Ishikawa (cell line): ENCODE data around the gene PHF20.

ENCODE experiments used
- CEBPB ChIP-seq: IDR thresholded peaks from 2 replicates; pipeline ENCODE4 v1.6.1; 2012
- CREB1 ChIP-seq: IDR thresholded peaks from 2 replicates; pipeline ENCODE4 v1.6.1; 2012; ENCODE audit warnings: low read depth
- EGR1 ChIP-seq: IDR thresholded peaks from 2 replicates; pipeline ENCODE4 v1.6.1; 2012
- EP300 ChIP-seq: IDR thresholded peaks from 2 replicates; pipeline ENCODE4 v1.6.1; 2012; ENCODE audit warnings: borderline replicate concordance
- FOXM1 ChIP-seq: IDR thresholded peaks from 2 replicates; pipeline ENCODE4 v1.6.1; 2012; ENCODE audit warnings: low read depth, borderline replicate concordance
- NFIC ChIP-seq: IDR thresholded peaks from 2 replicates; pipeline ENCODE4 v1.6.1; 2012
- RAD21 ChIP-seq: IDR thresholded peaks from 2 replicates; pipeline ENCODE4 v1.6.1; 2012; ENCODE audit warnings: low read depth
- TAF1 ChIP-seq: IDR thresholded peaks from 2 replicates; pipeline ENCODE4 v1.6.1; 2012; ENCODE audit warnings: low read depth, mild to moderate bottlenecking
- TCF12 ChIP-seq: IDR thresholded peaks from 2 replicates; pipeline ENCODE4 v1.6.1; 2012; ENCODE audit warnings: low read depth
- TEAD4 ChIP-seq: IDR thresholded peaks from 2 replicates; pipeline ENCODE4 v1.6.1; 2012
- YY1 ChIP-seq: IDR thresholded peaks from 2 replicates; pipeline ENCODE4 v1.6.1; 2012; ENCODE audit warnings: low read depth
- ZBTB7A ChIP-seq: IDR thresholded peaks from 2 replicates; pipeline ENCODE4 v1.6.1; 2012; ENCODE audit warnings: low read depth
- TF ChIP-seq, protein P1 (sequence below): IDR thresholded peaks from 2 replicates; pipeline ENCODE4 v1.6.1; 2012
- TF ChIP-seq, protein P2 (sequence below): IDR thresholded peaks from 2 replicates; pipeline ENCODE4 v1.6.1; 2012; ENCODE audit warnings: low read depth, mild to moderate bottlenecking
- TF ChIP-seq, protein P3 (sequence below): IDR thresholded peaks from 2 replicates; pipeline ENCODE4 v1.6.1; 2012

The PHF20 gene

DNA sequence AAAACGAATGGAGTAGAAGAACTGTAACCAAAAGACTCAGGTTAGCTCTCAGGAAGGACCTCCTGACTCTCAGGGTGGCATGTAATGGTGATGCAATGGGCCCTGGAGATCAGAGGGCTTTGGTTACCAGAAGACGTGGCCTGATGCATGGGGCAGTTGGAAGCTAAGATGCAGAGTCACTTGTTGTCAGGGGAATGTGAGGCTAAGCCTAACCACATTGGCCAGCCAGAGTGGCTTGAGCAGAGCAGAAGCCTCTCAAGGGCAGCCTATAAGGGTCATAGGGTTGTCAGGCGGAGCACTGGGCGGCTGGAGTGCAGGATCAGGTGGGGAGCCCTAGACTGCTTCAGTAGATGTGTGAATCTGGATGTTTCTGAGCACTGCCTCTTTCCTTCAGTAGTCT is 202.4 kb downstream of the PHF20 start:
- TF ChIP-seq ZBTB7A (no peak), CREB1 (no peak), TCF12 (no peak), TAF1 (no peak), FOXM1 (no peak), YY1 (no peak), NFIC (no peak), CEBPB (no peak), EP300 (no peak)
- TF ChIP-seq, protein P1, sequence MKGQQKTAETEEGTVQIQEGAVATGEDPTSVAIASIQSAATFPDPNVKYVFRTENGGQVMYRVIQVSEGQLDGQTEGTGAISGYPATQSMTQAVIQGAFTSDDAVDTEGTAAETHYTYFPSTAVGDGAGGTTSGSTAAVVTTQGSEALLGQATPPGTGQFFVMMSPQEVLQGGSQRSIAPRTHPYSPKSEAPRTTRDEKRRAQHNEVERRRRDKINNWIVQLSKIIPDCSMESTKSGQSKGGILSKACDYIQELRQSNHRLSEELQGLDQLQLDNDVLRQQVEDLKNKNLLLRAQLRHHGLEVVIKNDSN, result no peak
- TF ChIP-seq, protein P2, sequence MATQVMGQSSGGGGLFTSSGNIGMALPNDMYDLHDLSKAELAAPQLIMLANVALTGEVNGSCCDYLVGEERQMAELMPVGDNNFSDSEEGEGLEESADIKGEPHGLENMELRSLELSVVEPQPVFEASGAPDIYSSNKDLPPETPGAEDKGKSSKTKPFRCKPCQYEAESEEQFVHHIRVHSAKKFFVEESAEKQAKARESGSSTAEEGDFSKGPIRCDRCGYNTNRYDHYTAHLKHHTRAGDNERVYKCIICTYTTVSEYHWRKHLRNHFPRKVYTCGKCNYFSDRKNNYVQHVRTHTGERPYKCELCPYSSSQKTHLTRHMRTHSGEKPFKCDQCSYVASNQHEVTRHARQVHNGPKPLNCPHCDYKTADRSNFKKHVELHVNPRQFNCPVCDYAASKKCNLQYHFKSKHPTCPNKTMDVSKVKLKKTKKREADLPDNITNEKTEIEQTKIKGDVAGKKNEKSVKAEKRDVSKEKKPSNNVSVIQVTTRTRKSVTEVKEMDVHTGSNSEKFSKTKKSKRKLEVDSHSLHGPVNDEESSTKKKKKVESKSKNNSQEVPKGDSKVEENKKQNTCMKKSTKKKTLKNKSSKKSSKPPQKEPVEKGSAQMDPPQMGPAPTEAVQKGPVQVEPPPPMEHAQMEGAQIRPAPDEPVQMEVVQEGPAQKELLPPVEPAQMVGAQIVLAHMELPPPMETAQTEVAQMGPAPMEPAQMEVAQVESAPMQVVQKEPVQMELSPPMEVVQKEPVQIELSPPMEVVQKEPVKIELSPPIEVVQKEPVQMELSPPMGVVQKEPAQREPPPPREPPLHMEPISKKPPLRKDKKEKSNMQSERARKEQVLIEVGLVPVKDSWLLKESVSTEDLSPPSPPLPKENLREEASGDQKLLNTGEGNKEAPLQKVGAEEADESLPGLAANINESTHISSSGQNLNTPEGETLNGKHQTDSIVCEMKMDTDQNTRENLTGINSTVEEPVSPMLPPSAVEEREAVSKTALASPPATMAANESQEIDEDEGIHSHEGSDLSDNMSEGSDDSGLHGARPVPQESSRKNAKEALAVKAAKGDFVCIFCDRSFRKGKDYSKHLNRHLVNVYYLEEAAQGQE, result no peak
- TF ChIP-seq, protein P3, sequence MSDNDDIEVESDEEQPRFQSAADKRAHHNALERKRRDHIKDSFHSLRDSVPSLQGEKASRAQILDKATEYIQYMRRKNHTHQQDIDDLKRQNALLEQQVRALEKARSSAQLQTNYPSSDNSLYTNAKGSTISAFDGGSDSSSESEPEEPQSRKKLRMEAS, result no peak

DNA sequence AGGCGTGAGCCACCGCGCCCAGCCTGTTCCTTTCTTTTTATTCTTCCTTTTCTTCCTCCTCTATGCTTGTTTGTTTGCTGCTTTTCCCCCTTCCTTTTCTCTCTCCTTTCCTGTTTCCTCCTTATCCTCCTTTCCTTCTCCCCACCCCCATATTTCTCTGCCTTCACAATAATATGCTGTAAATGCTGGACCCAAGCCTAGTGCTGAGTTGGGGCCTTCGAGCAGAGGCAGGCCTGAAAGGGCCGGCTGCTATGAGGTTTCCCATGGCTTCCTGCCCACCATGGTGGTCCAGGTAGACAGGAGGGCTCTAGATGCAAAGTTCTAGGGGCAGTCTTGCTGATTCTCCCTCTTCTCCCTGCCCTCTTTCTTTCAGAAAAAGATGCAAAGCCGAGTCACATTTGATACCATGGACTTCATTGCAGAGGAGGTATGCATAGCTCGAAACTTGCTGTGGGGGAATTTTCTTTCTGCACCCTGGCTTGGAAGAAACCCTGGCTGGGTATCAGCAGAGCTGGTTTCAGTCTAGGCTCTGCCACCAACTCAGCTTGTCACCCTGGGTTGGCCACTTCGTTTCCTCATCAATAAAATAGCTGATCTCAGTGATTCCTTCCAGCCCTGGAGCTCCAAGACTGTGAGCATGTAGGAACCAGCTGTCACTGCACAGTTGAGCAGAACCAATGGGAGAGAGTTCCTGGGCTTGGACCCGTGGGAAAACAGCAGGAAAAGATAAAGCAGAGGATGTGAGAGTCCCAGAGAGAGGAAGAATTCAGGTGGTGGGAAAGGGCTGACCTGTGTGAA is 204.0 kb downstream of the PHF20 start:
- TF ChIP-seq, protein P3, result no peak
- TF ChIP-seq TAF1, result no peak
- no peak for TF ChIP-seq FOXM1
- no peak for TF ChIP-seq TEAD4
- no peak for TF ChIP-seq EGR1
- TF ChIP-seq CREB1, result no peak
- TF ChIP-seq, protein P2, result no peak
- TF ChIP-seq CEBPB, result no peak
- TF ChIP-seq RAD21, result no peak
- TF ChIP-seq, protein P1, result no peak
- TF ChIP-seq YY1, result no peak
- TF ChIP-seq TCF12, result no peak
- TF ChIP-seq EP300, result no peak
- TF ChIP-seq ZBTB7A, result no peak
- no peak for TF ChIP-seq NFIC

DNA sequence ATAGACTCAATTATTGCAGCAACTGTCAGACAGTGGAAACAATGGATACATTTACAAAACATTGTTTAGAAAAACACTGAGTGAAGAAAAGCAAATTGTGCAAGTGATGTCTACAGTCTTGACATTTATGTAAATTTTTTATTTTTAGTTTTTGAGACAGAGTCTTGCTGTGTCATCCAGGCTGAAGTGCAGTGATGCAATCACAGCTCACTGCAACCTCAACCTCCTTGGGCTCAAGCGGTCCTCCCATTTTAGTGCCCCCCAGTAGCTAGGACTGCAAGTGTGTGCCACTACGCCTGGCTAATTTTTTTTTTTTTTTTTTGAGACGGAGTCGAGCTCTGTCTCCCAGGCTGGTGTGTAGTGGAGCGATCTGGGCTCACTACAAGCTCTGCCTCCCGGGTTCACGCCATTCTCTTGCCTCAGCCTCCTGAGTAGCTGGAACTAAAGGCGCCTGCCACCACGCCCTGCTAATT is 206.3 kb downstream of the PHF20 start:
- TF ChIP-seq CEBPB (no peak), YY1 (no peak), TEAD4 (no peak), NFIC (no peak), RAD21 (no peak), TAF1 (no peak), FOXM1 (no peak), EP300 (no peak), TCF12 (no peak), CREB1 (no peak), ZBTB7A (no peak), EGR1 (no peak)
- TF ChIP-seq, protein P2, result no peak
- TF ChIP-seq, protein P1, result no peak
- TF ChIP-seq, protein P3, result no peak
